GM23338 (cell line): ENCODE data around the gene SEZ6L.

Source experiments
- CTCF ChIP-seq, 2 experiments: fragments of 200-600 bp in 1 of 2; sonication (generic) in 1 of 2; conservative IDR thresholded peaks; 2 replicates each; pipeline versions ENCODE4 v1.5.1 to v1.6.1; 2016 to 2017; ENCODE audit warnings: antibody characterized with exemption in 2 of 2, low read depth in 2 of 2, mild to moderate bottlenecking in 2 of 2, moderate library complexity in 1 of 2
- ETS1 ChIP-seq: IDR thresholded peaks from 2 replicates; pipeline ENCODE4 v1.6.1; 2016; ENCODE audit warnings: antibody characterized with exemption
- EZH2 ChIP-seq: fragments of 200-600 bp; sonication (generic); IDR thresholded peaks from one replicate; pipeline ENCODE4 v1.8.0; 2017; ENCODE audit warnings: antibody characterized with exemption, mild to moderate bottlenecking, low read depth; ENCODE audit not compliant: unreplicated experiment
- JUNB ChIP-seq: IDR thresholded peaks from one replicate; pipeline ENCODE4 v1.6.1; 2016; ENCODE audit warnings: antibody characterized with exemption; ENCODE audit not compliant: unreplicated experiment
- POLR2AphosphoS5 ChIP-seq: IDR thresholded peaks from 2 replicates; pipeline ENCODE4 v1.6.1; 2016; ENCODE audit warnings: antibody characterized with exemption, low read depth
- REST ChIP-seq: IDR thresholded peaks from one replicate; pipeline ENCODE4 v1.6.1; 2018; ENCODE audit warnings: antibody characterized with exemption; ENCODE audit not compliant: unreplicated experiment

GRCh38 chr22:26359156-26359555 is 189.9 kb downstream of the SEZ6L start:
- TF ChIP-seq CTCF (conservative IDR thresholded peaks at IDR 0.05; ENCODE audit: low read depth in 2 of 2), result no peak
- no peak for TF ChIP-seq EZH2
- TF ChIP-seq REST, result no peak
- TF ChIP-seq ETS1, result no peak
- no peak for TF ChIP-seq POLR2AphosphoS5
- no peak for TF ChIP-seq JUNB
